ENCODE measurements around the gene CPVL. TPM values are rescaled to one million over a fixed set of nuclear protein-coding genes. Genes with fewer than 3 reads are reported as not detected.

CPVL gene
- total RNA-seq, 2 donors from 2014 or later: 4.0 to 17.9 TPM

GRCh38 chr7:29040579-29040925, 105.8 kb downstream of the CPVL start:
- peaks cover 16% of the 10 kb centered on the region for H3K4me1 ChIP-seq
- WGBS, 2 donors: 73 to 84% methylated on average over 2 of the region's 2 CpGs
- intact Hi-C loops (cut with DNase I): no loop called here
- H3K9me3 ChIP-seq: no peaks in the 10 kb centered on the region
- no peak for TF ChIP-seq POLR2A (IDR thresholded peaks at IDR 0.05)
- no peak for TF ChIP-seq CTCF (IDR thresholded peaks at IDR 0.05)
- H3K27ac ChIP-seq: no peak overlapping the region
- DNase-seq: no peak
- H3K36me3 ChIP-seq (replicated peaks in 1 of 2; ENCODE audit: insufficient read depth in 1 of 2, low read depth in 2 of 2): no peaks in the 10 kb centered on the region
- no peak for ATAC-seq
- no peaks in the 10 kb centered on the region for H3K27me3 ChIP-seq
- H3K4me3 ChIP-seq: no peak overlapping the region

- H3K36me3 ChIP-seq (replicated peaks in 1 of 2; ENCODE audit: insufficient read depth in 1 of 2, low read depth in 2 of 2): no peaks in the 10 kb centered on the region
- H3K4me1 ChIP-seq: peaks cover 16% of the 10 kb centered on the region
- H3K4me3 ChIP-seq: no peak overlapping the region
- WGBS, 2 donors: 57 to 67% methylated on average over 2 of the region's 2 CpGs
- ATAC-seq (no peak), DNase-seq (no peak)
- TF ChIP-seq CTCF (IDR thresholded peaks at IDR 0.05) (no peak), POLR2A (IDR thresholded peaks at IDR 0.05) (no peak)
- no peaks in the 10 kb centered on the region for H3K27me3 ChIP-seq
- H3K9me3 ChIP-seq: no peaks in the 10 kb centered on the region
- intact Hi-C loops (cut with DNase I): no loop called here
- no peak overlapping the region for H3K27ac ChIP-seq
These were observed 106.3 kb downstream of the CPVL start for GRCh38 chr7:29039821-29040578.

- peaks cover 15% of the 10 kb centered on the region for H3K4me1 ChIP-seq
- DNase-seq: no peak
- no peak overlapping the region for H3K4me3 ChIP-seq
- H3K27ac ChIP-seq: no peak overlapping the region
- TF ChIP-seq POLR2A (IDR thresholded peaks at IDR 0.05): no peak
- TF ChIP-seq CTCF (IDR thresholded peaks at IDR 0.05): no peak
- WGBS, 2 donors: 85 to 87% methylated on average over 2 of the region's 2 CpGs
- no peaks in the 10 kb centered on the region for H3K9me3 ChIP-seq
- H3K27me3 ChIP-seq: no peaks in the 10 kb centered on the region
- ATAC-seq: no peak
- intact Hi-C loops (cut with DNase I): no loop called here
- no peaks in the 10 kb centered on the region for H3K36me3 ChIP-seq (replicated peaks in 1 of 2; ENCODE audit: insufficient read depth in 1 of 2, low read depth in 2 of 2)
These were observed 107.9 kb downstream of the CPVL start for GRCh38 chr7:29038463-29038862.

GRCh38 chr7:29035044-29035740, 111.1 kb downstream of the CPVL start:
- no peak for ATAC-seq
- TF ChIP-seq CTCF (IDR thresholded peaks at IDR 0.05): no peak
- no peak for TF ChIP-seq POLR2A (IDR thresholded peaks at IDR 0.05)
- Histone ChIP-seq H3K27me3 (no peaks in the 10 kb centered on the region), H3K36me3 (replicated peaks in 1 of 2; ENCODE audit: insufficient read depth in 1 of 2, low read depth in 2 of 2) (no peaks in the 10 kb centered on the region), H3K9me3 (no peaks in the 10 kb centered on the region), H3K4me3 (no peak overlapping the region), H3K27ac (no peak overlapping the region), H3K4me1 (peaks cover 4% of the 10 kb centered on the region)
- WGBS, 2 donors: 86 to 87% methylated on average over 8 of the region's 8 CpGs
- no peak for DNase-seq
- intact Hi-C loops (cut with DNase I): no loop called here

All from body of pancreas (tissue), 4 donors.